Type B pancreatic cell (in vitro differentiated cells): Measurements from ENCODE around the gene GTPBP3. TPM values are rescaled to one million over a fixed set of nuclear protein-coding genes. Genes with fewer than 3 reads are reported as not detected.
A peak's percentile ranks its signal among the peaks of the same experiment; 100 is the strongest.

ENCODE experiments used
- DNase-seq: peaks from one replicate; pipeline ENCODE4 v3.0.0; 2021; ENCODE audit warnings: mixed read lengths; ENCODE audit not compliant: unreplicated experiment; ENCODE audit errors: extremely low spot score
- H3K27ac Mint-ChIP-seq: 2 replicates; pipeline ENCODE4 v1.8.0; 2021; ENCODE audit warnings: mild to moderate bottlenecking, mixed read lengths
- H3K27me3 Mint-ChIP-seq: 2 replicates; pipeline ENCODE4 v1.8.0; 2021; ENCODE audit warnings: mixed read lengths
- H3K36me3 Mint-ChIP-seq: 2 replicates; pipeline ENCODE4 v1.8.0; 2021; ENCODE audit warnings: mixed read lengths
- H3K4me1 Mint-ChIP-seq: one replicate; pipeline ENCODE4 v1.8.0; 2021; ENCODE audit warnings: mixed read lengths; ENCODE audit not compliant: unreplicated experiment
- H3K4me3 Mint-ChIP-seq: 2 replicates; pipeline ENCODE4 v1.8.0; 2021; ENCODE audit warnings: mild to moderate bottlenecking, mixed read lengths
- H3K9me3 Mint-ChIP-seq: 2 replicates; pipeline ENCODE4 v1.8.0; 2021; ENCODE audit warnings: mixed read lengths
- CTCF ChIP-seq: fragments of 200-600 bp; sonication (generic); conservative IDR thresholded peaks from 2 replicates; pipeline ENCODE4 v1.5.0; 2021; ENCODE audit warnings: antibody characterized with exemption, mild to moderate bottlenecking
- total RNA-seq: library from RNA; stranded (reverse); gene quantifications from 2 replicates; pipeline ENCODE4 v1.2.1, GENCODE V29; 2021; ENCODE audit warnings: low replicate concordance

The GTPBP3 gene
- total RNA-seq, 1 donor from 2014 or later: 48.4 TPM

GRCh38 chr19:17314007-17314593 lies 23.3 kb upstream of the GTPBP3 start:
- Mint-ChIP-seq H3K36me3 (peaks cover 12% of the 10 kb centered on the region), H3K27me3 (no peaks in the 10 kb centered on the region), H3K4me1 (peaks cover 13% of the 10 kb centered on the region), H3K4me3 (no peak overlapping the region), H3K27ac (no peak overlapping the region), H3K9me3 (no peaks in the 10 kb centered on the region)
- TF ChIP-seq CTCF: no peak
- DNase-seq: peak; percentile 69

- no peak for DNase-seq
- Mint-ChIP-seq H3K27me3 (no peaks in the 10 kb centered on the region), H3K36me3 (peaks cover 8% of the 10 kb centered on the region), H3K9me3 (no peaks in the 10 kb centered on the region), H3K27ac (no peak overlapping the region), H3K4me1 (no peaks in the 10 kb centered on the region), H3K4me3 (no peak overlapping the region)
- TF ChIP-seq CTCF: no peak
These were observed 18.4 kb upstream of the GTPBP3 start for GRCh38 chr19:17318966-17319365.

- Mint-ChIP-seq H3K27me3 (no peaks in the 10 kb centered on the region), H3K9me3 (no peaks in the 10 kb centered on the region), H3K4me1 (no peaks in the 10 kb centered on the region), H3K27ac (no peak overlapping the region), H3K4me3 (no peak overlapping the region), H3K36me3 (peaks cover 8% of the 10 kb centered on the region)
- no peak for TF ChIP-seq CTCF
- DNase-seq: no peak
These were observed 17.7 kb upstream of the GTPBP3 start for GRCh38 chr19:17319473-17320238.

GRCh38 chr19:17320435-17320834 lies 16.9 kb upstream of the GTPBP3 start:
- no peak overlapping the region for H3K4me3 Mint-ChIP-seq
- DNase-seq: no peak
- H3K27me3 Mint-ChIP-seq: no peaks in the 10 kb centered on the region
- peaks cover 8% of the 10 kb centered on the region for H3K36me3 Mint-ChIP-seq
- no peaks in the 10 kb centered on the region for H3K4me1 Mint-ChIP-seq
- no peak for TF ChIP-seq CTCF
- no peaks in the 10 kb centered on the region for H3K9me3 Mint-ChIP-seq
- no peak overlapping the region for H3K27ac Mint-ChIP-seq

GRCh38 chr19:17321655-17322489 lies 15.5 kb upstream of the GTPBP3 start:
- Mint-ChIP-seq H3K9me3 (no peaks in the 10 kb centered on the region), H3K27me3 (no peaks in the 10 kb centered on the region), H3K27ac (peak overlapping the region; percentile 74), H3K4me3 (no peak overlapping the region), H3K36me3 (peaks cover 3% of the 10 kb centered on the region), H3K4me1 (no peaks in the 10 kb centered on the region)
- DNase-seq: no peak
- TF ChIP-seq CTCF: no peak
